ENCODE measurements around the gene FSHR. TPM values are rescaled to one million over a fixed set of nuclear protein-coding genes. Genes with fewer than 3 reads are reported as not detected.

FSHR gene
- total RNA-seq, 4 donors from 2014 or later, result 0.13 TPM; not detected in 3

DNA sequence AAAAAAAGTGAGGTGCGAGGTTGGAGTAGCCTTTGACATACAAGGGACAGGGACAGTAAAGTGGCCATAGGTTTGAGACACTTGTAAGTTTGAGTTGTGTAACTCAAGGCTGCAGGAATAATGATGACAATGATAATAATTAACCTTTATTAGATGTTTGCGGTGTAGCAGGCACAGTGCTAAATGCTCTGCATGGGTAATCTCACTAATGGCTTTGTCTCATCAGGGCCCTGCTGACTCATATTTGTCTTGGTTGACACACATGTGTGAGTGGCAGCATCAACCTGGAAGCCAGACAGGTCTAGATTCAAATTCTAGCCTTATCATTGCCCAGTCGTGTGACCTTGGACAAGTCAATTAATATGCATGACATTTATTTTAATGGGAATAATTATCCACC is 126.2 kb downstream of the FSHR start:
- Histone ChIP-seq H3K4me3 (replicated peaks in 1 of 3) (no peak overlapping the region), H3K27ac (no peak overlapping the region), H3K36me3 (no peaks in the 10 kb centered on the region), H3K4me1 (no peaks in the 10 kb centered on the region), H3K27me3 (no peaks in the 10 kb centered on the region), H3K9me3 (no peaks in the 10 kb centered on the region)
- intact Hi-C loops (cut with DNase I), result no loop called here
- WGBS, 2 donors, result 92 to 93% methylated on average over 3 of the region's 3 CpGs
- DNase-seq, result no peak
- TF ChIP-seq, protein P1, sequence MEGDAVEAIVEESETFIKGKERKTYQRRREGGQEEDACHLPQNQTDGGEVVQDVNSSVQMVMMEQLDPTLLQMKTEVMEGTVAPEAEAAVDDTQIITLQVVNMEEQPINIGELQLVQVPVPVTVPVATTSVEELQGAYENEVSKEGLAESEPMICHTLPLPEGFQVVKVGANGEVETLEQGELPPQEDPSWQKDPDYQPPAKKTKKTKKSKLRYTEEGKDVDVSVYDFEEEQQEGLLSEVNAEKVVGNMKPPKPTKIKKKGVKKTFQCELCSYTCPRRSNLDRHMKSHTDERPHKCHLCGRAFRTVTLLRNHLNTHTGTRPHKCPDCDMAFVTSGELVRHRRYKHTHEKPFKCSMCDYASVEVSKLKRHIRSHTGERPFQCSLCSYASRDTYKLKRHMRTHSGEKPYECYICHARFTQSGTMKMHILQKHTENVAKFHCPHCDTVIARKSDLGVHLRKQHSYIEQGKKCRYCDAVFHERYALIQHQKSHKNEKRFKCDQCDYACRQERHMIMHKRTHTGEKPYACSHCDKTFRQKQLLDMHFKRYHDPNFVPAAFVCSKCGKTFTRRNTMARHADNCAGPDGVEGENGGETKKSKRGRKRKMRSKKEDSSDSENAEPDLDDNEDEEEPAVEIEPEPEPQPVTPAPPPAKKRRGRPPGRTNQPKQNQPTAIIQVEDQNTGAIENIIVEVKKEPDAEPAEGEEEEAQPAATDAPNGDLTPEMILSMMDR (IDR thresholded peaks at IDR 0.05), result no peak
- no peak for TF ChIP-seq POLR2A (IDR thresholded peaks at IDR 0.05)

DNA sequence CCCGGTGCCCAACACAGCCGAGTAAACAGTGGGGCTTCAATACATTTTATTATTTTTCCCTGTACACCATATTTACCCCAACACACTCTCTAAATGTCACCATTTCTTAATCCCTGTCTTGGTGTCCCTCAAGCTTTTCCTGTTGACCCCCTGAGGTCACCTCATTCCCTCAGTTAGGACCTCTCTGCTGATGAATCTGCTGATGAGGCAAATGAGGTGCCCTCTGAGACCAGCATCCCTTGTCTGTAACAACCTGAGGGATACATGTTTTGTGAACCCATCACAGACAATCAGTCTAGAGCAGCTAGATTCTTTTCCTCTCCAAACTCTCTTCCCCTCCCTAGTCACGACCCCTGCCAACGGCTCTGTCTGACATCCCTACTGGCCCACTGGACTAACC is 127.6 kb downstream of the FSHR start:
- intact Hi-C loops (cut with DNase I), result no loop called here
- H3K36me3 ChIP-seq, result no peaks in the 10 kb centered on the region

DNA sequence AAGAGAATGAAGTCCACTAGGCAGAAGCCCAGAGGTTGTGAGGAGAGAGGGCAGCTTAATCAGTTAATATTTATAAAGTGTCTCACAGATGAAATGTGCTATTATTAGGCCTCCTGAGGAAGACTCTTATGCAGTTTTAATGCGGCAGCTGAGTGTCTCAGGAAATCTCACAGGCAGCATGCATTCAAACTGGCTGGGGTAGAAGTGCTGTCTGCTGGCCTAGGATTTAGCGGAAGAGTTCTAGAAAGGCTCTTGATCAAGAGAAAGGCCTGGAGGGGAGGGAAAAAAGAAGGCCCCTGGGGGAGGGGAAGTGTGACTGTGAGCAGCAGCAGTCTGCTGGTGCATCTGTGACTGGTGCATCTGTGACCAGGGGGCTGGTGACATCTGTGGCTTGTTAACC is 133.0 kb downstream of the FSHR start:
- 62 to 75% methylated on average over 2 of the region's 2 CpGs for WGBS, 2 donors
- TF ChIP-seq, protein P1 (IDR thresholded peaks at IDR 0.05), result no peak
- TF ChIP-seq POLR2A (IDR thresholded peaks at IDR 0.05), result no peak
- H3K36me3 ChIP-seq, result no peaks in the 10 kb centered on the region
- H3K9me3 ChIP-seq, result no peaks in the 10 kb centered on the region
- no peaks in the 10 kb centered on the region for H3K27me3 ChIP-seq
- no peak for DNase-seq
- H3K4me3 ChIP-seq (replicated peaks in 1 of 3), result no peak overlapping the region
- intact Hi-C loops (cut with DNase I), result no loop called here
- no peaks in the 10 kb centered on the region for H3K4me1 ChIP-seq
- no peak overlapping the region for H3K27ac ChIP-seq

More for the DNA sequence above, 127.6 kb downstream of the FSHR start:
- TF ChIP-seq, protein P1 (IDR thresholded peaks at IDR 0.05), result no peak
- no peak for TF ChIP-seq POLR2A (IDR thresholded peaks at IDR 0.05)
- Histone ChIP-seq H3K27me3 (no peaks in the 10 kb centered on the region), H3K9me3 (no peaks in the 10 kb centered on the region), H3K27ac (no peak overlapping the region), H3K4me3 (replicated peaks in 1 of 3) (no peak overlapping the region), H3K4me1 (no peaks in the 10 kb centered on the region)
- 87 to 91% methylated on average over 4 of the region's 4 CpGs for WGBS, 2 donors
- no peak for DNase-seq

DNA sequence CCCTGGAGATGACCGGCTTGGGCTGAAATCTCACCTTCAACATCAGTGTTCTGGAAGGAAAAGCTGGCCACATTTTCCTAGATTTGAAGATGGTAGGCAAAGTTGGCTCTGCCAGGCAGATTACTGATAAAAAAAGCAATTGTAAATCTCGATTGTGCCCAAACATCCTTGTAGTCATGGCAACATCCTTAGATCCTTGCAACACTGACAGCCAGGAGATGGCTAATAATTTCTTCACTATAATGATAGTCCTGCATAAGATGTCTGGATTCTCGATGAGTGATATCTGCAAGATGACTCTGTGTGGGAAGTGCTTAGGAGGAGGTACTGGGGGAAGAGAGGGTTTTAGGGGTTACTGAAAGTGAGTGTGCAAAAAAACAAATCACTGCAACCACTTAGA is 149.1 kb downstream of the FSHR start:
- no peak overlapping the region for H3K27ac ChIP-seq
- H3K9me3 ChIP-seq, result no peaks in the 10 kb centered on the region
- H3K27me3 ChIP-seq, result no peaks in the 10 kb centered on the region
- intact Hi-C loops (cut with DNase I), result no loop called here
- no peak overlapping the region for H3K4me3 ChIP-seq (replicated peaks in 1 of 3)
- H3K4me1 ChIP-seq, result no peaks in the 10 kb centered on the region
- DNase-seq, result no peak
- H3K36me3 ChIP-seq, result no peaks in the 10 kb centered on the region
- TF ChIP-seq POLR2A (IDR thresholded peaks at IDR 0.05), result no peak
- TF ChIP-seq, protein P1 (IDR thresholded peaks at IDR 0.05), result no peak
- WGBS, 2 donors, result 85% methylated on average over 3 of the region's 3 CpGs

DNA sequence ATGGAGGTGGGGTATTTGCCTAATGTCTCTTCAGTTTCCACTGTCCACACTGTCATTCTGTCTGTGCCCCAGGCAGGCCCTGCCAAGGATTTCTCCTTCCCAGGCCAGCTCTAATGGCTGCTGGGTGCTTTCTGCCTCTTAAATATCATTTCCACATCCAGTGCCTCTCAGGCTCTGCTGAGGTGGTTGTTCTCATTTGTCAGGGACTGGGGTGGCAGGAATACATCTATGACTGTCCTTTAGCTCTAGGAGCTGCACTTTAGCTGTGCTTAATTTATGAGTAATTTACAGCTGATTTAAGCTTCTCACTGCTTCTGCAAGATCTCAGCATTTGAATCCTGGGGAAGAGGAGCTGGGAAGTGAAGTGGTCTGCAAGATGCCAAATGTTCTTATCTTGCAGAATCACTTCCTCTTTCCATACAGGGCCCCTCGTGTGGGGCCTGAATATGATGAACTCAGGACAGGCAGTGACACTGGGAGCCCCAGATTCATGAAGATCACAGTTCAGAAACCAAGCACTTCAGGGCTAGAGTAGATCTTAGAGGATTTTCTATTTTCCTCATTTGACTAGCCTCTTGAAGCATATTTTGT is 150.2 kb downstream of the FSHR start:
- 28 to 42% methylated on average over 1 of the region's 1 CpG for WGBS, 2 donors
- TF ChIP-seq POLR2A (IDR thresholded peaks at IDR 0.05), result no peak
- TF ChIP-seq, protein P1 (IDR thresholded peaks at IDR 0.05), result no peak
- no peaks in the 10 kb centered on the region for H3K36me3 ChIP-seq
- no peaks in the 10 kb centered on the region for H3K9me3 ChIP-seq
- H3K27ac ChIP-seq, result no peak overlapping the region
- H3K27me3 ChIP-seq, result no peaks in the 10 kb centered on the region
- no peaks in the 10 kb centered on the region for H3K4me1 ChIP-seq
- intact Hi-C loops (cut with DNase I), result no loop called here
- H3K4me3 ChIP-seq (replicated peaks in 1 of 3), result no peak overlapping the region
- no peak for DNase-seq
